ENCODE results near the gene FSTL4.

DNA sequence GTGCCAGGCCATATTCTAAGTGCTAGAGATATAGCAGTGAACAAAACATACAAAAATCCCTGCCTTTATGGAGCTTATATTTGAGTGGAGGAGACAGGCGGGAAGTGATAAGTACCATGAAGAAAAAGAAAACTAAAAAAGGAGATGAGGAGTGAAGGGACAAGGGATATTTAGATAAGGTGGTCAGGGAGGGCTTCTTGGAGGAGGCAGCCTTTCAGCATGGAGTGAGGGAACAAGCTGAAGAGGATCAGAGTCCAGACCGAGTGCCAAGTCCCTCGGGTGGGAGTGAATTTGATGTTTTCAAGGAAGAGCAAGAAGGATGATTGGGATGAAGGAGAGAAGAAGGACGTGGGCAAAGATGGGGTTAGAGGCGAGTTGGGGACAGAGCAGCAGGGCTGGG, 190.5 kb downstream of the FSTL4 start:
- TF ChIP-seq, protein P1, sequence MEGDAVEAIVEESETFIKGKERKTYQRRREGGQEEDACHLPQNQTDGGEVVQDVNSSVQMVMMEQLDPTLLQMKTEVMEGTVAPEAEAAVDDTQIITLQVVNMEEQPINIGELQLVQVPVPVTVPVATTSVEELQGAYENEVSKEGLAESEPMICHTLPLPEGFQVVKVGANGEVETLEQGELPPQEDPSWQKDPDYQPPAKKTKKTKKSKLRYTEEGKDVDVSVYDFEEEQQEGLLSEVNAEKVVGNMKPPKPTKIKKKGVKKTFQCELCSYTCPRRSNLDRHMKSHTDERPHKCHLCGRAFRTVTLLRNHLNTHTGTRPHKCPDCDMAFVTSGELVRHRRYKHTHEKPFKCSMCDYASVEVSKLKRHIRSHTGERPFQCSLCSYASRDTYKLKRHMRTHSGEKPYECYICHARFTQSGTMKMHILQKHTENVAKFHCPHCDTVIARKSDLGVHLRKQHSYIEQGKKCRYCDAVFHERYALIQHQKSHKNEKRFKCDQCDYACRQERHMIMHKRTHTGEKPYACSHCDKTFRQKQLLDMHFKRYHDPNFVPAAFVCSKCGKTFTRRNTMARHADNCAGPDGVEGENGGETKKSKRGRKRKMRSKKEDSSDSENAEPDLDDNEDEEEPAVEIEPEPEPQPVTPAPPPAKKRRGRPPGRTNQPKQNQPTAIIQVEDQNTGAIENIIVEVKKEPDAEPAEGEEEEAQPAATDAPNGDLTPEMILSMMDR (IDR thresholded peaks at IDR 0.05; ENCODE audit: low read length), result no peak
- TF ChIP-seq EZH2phosphoT487 (IDR thresholded peaks at IDR 0.05; ENCODE audit: low read length), result no peak
